Heart right ventricle (tissue), 16 donors: ENCODE measurements around the gene TMTC2. TPM values are rescaled to one million over a fixed set of nuclear protein-coding genes. Genes with fewer than 3 reads are reported as not detected.

Experiments used
- ATAC-seq, 8 donors: fragments of 200-7000 bp; cut with Tn5 transposase; one replicate each; pipeline ENCODE4 v1.9.1; 2020; ENCODE audit warnings: mild to moderate bottlenecking in 8 of 8, moderate library complexity in 8 of 8, moderate number of reproducible peaks in 1 of 8
- DNase-seq, 2 donors: peaks; one replicate each; pipeline ENCODE4 v3.0.0-alpha.2; 2020
- H3K27ac ChIP-seq, 10 donors: fragments of 200-600 bp; sonication (generic) in 2 of 10; one replicate each; pipeline versions ENCODE4 v1.5.0 to v1.8.0; 2020 to 2022; ENCODE audit warnings: mild to moderate bottlenecking in 3 of 10
- H3K27me3 ChIP-seq, 7 donors: fragments of 200-600 bp; one replicate each; pipeline ENCODE4 v1.8.0; 2021 to 2022; ENCODE audit warnings: mild to moderate bottlenecking in 2 of 7
- H3K36me3 ChIP-seq, 9 donors: fragments of 200-600 bp; sonication (generic) in 1 of 9; one replicate each; pipeline versions ENCODE4 v1.5.0 to v1.8.0; 2020 to 2022; ENCODE audit warnings: mild to moderate bottlenecking in 2 of 9
- H3K4me1 ChIP-seq, 9 donors: fragments of 200-600 bp; sonication (generic) in 1 of 9; one replicate each; pipeline versions ENCODE4 v1.5.0 to v1.8.0; 2020 to 2022; ENCODE audit warnings: mild to moderate bottlenecking in 4 of 9
- H3K4me3 ChIP-seq, 10 donors: fragments of 200-600 bp; sonication (generic) in 2 of 10; one replicate each; pipeline versions ENCODE4 v1.5.0 to v1.8.0; 2020 to 2022; ENCODE audit warnings: mild to moderate bottlenecking in 7 of 10, moderate library complexity in 2 of 10
- H3K9me3 ChIP-seq, 11 donors: fragments of 200-600 bp in 10 of 11; sonication (generic) in 2 of 11; one replicate each; pipeline versions ENCODE4 v1.5.0 to v1.8.0; 2013 to 2022; ENCODE audit warnings: mild to moderate bottlenecking in 2 of 11, control low read depth in 1 of 11, moderate library complexity in 1 of 11
- WGBS, 2 donors: extraction: QIAGEN DNeasy Blood & Tissue Kit; methylation state at CpG; one replicate each; pipeline ENCODE4 v1.1.7; 2013; ENCODE audit warnings: inconsistent platforms in 1 of 2; 5-methylcytosine and 5-hydroxymethylcytosine counted together
- intact Hi-C, 10 donors: fragments of 100-400 bp; cut with DNase I; formaldehyde crosslinking; loops; one replicate each; pipeline versions ENCODE4 v1.11.1 to v1.14.2; 2022
- polyA plus RNA-seq, 2 donors: library from polyadenylated mRNA; stranded (reverse); fragments of 200-250 nt; gene quantifications; one replicate each; pipeline ENCODE4 v1.2.3, GENCODE V29; 2013
- total RNA-seq, 10 donors: library from RNA; stranded (reverse); fragmentation: NEBNext Ultra II Directional in 3 of 10; extraction: Animal tissue kit (Norgen Biotek cat#: 25700) in 3 of 10; gene quantifications; one replicate each; pipeline versions ENCODE4 v1.2.1 to v1.2.4, GENCODE V29; 2021 to 2023
- TF ChIP-seq, protein P1 (sequence below), 9 donors: fragments of 200-600 bp; sonication (generic) in 2 of 9; IDR thresholded peaks; one replicate each; pipeline versions ENCODE4 v1.5.0 to v1.8.0; 2021 to 2022; ENCODE audit warnings: antibody characterized with exemption in 9 of 9, mild to moderate bottlenecking in 5 of 9, moderate library complexity in 1 of 9
- donor health status: Arrhythmogenic right ventricular cardiomyopathy.
- donor health status: ischemic (EF 13 %, LVEDD 7.1; RV severe dilation, severe dysfunction).
- donor health status: healthy with polysubstance abuse.
- donor health status: DM: no; HTN: yes; CAD: no.
- donor health status: DM: no; HTN: no; CAD: no.
- donor health status: ischemic (EF 25% LVEDD 6.9; RV normal size, moderate dysfunction).
- donor health status: ischemic (EF 25% LVEDD 5.7; RV mildly dilated, moderate dysfunction).
- donor health status: healthy.
- donor health status: DM: yes; HTN: yes; CAD: no.
- donor health status: Ischemic cardiomyopathy.
- donor health status: ischemic (EF 35%, LVEDD 5.7; RV mildly dilated, moderate dysfunction).
- donor health status: nonischemic (EF 11% LVEDD 7.7; RV severe dilation, severe dysfunction).
- donor health status: DM: yes; HTN: yes; CAD: no.
- donor health status: PGD.
- donor health status: ischemic (EF 29% LVEDD 5.4; RV normal size, mild dysfunction).
- donor health status: nonischemic (EF 23%, LVEDD 6.1; RV moderate dilation, normal function).

The TMTC2 gene
- total and polyA plus RNA-seq, 12 donors: 1.6 to 4.4 (median 2.6) TPM

DNA sequence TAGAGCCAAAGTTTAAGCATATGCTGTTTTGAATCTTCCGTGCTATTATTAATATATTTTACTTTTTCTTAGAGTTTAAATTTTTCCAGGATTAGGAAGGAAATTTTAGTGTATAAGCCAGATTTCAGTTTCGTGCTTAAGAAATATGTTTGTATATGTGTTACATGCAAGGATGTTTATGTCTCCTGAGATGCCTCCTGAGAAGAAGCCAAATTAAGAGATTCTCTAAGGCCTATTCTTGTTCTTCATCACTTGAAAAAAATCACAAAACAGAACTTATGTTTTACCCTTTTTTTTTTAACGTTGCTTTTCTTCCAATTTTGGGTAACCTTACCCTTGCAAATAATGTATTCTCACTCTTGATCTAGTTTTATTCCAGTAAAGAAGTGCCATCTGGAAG, 412.7 kb downstream of the TMTC2 start:
- no peak overlapping the region for H3K27ac ChIP-seq
- 75 to 78% methylated on average over 3 of the region's 3 CpGs for WGBS, 2 donors
- H3K4me1 ChIP-seq: no peaks in the 10 kb centered on the region
- H3K36me3 ChIP-seq: no peaks in the 10 kb centered on the region
- peaks cover 0 to 4% (median 0%) of the 10 kb centered on the region in 11 donors for H3K9me3 ChIP-seq
- no peaks in the 10 kb centered on the region for H3K27me3 ChIP-seq
- H3K4me3 ChIP-seq: no peak overlapping the region
- TF ChIP-seq, protein P1, sequence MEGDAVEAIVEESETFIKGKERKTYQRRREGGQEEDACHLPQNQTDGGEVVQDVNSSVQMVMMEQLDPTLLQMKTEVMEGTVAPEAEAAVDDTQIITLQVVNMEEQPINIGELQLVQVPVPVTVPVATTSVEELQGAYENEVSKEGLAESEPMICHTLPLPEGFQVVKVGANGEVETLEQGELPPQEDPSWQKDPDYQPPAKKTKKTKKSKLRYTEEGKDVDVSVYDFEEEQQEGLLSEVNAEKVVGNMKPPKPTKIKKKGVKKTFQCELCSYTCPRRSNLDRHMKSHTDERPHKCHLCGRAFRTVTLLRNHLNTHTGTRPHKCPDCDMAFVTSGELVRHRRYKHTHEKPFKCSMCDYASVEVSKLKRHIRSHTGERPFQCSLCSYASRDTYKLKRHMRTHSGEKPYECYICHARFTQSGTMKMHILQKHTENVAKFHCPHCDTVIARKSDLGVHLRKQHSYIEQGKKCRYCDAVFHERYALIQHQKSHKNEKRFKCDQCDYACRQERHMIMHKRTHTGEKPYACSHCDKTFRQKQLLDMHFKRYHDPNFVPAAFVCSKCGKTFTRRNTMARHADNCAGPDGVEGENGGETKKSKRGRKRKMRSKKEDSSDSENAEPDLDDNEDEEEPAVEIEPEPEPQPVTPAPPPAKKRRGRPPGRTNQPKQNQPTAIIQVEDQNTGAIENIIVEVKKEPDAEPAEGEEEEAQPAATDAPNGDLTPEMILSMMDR (IDR thresholded peaks at IDR 0.05): no peak
- ATAC-seq (no peak), DNase-seq (no peak)
- intact Hi-C loops: no loop called here

DNA sequence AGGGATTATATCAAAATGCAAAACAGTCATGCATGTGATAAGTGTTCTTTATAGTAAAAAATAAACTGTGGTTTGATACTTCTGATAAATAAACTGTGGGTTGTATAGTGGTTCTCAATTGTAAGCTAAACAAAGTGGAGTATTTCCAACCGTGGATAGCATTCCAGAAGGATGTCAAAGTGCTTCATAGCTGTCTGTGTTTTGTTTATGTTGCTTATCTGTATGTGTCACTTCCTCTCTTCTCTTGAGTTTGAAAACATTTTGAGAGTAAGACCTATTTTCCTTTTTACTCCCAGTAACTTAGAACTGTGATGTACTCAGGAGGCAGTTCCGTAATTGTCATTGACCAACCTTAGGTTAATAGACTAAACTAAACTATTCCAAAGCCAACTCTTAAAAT, 415.8 kb downstream of the TMTC2 start:
- Histone ChIP-seq H3K36me3 (no peaks in the 10 kb centered on the region), H3K27ac (no peak overlapping the region), H3K4me1 (no peaks in the 10 kb centered on the region), H3K27me3 (no peaks in the 10 kb centered on the region), H3K4me3 (no peak overlapping the region), H3K9me3 (no peaks in the 10 kb centered on the region)
- TF ChIP-seq, protein P1 (IDR thresholded peaks at IDR 0.05): no peak
- ATAC-seq: no peak
- DNase-seq: no peak
- WGBS, 2 donors: 53 to 58% methylated on average over 2 of the region's 2 CpGs
- intact Hi-C loops: no loop called here

DNA sequence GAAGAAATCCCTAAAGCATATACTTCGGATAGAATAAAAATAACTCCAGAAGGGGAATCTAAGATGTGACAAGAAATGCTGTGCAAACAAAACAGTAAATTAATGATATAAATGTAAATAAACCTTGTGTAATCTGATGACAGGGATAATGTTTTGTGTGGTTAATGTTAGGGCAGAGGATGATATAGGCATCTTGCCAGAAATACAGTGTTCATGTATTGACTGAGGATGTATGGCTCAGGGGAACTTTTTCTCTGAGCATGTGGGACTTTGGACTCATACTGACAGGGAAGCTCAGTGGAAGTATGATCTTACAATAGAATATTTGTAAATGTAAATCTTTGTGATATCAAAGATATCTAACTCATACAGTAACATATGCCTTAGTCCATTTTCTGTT, 420.2 kb downstream of the TMTC2 start:
- Histone ChIP-seq H3K4me1 (no peaks in the 10 kb centered on the region), H3K9me3 (no peaks in the 10 kb centered on the region), H3K27me3 (no peaks in the 10 kb centered on the region), H3K27ac (no peak overlapping the region), H3K36me3 (no peaks in the 10 kb centered on the region), H3K4me3 (no peak overlapping the region)
- TF ChIP-seq, protein P1 (IDR thresholded peaks at IDR 0.05): no peak
- ATAC-seq (no peak), DNase-seq (no peak)
- 86 to 87% methylated on average over 1 of the region's 1 CpG for WGBS, 2 donors
- intact Hi-C loops: no loop called here

DNA sequence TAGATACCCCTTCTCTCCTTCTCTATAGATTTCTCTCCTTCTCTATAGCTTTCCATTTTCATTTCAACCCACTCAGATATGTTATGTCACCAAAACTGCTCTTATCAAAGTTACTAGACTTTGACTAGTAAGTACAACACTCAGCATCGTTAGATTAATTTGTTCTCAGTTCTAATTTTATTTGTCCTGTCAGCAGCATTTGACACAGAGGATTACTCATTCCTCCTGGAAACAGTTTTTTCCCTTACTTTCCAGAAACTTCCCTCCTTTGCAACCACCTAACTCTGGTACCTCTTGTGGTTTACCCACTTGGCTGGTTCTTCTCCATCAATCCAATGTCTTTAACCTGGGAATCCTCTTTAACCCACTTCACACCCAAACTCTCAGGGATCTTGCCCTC, 423.7 kb downstream of the TMTC2 start:
- H3K4me1 ChIP-seq: no peaks in the 10 kb centered on the region
- ATAC-seq (no peak), DNase-seq (no peak)
- no peaks in the 10 kb centered on the region for H3K36me3 ChIP-seq
- H3K27ac ChIP-seq: no peak overlapping the region
- no peaks in the 10 kb centered on the region for H3K9me3 ChIP-seq
- 34 to 35% methylated on average over 1 of the region's 1 CpG for WGBS, 2 donors
- intact Hi-C loops: no loop called here
- H3K4me3 ChIP-seq: no peak overlapping the region
- no peaks in the 10 kb centered on the region for H3K27me3 ChIP-seq
- TF ChIP-seq, protein P1 (IDR thresholded peaks at IDR 0.05): no peak

DNA sequence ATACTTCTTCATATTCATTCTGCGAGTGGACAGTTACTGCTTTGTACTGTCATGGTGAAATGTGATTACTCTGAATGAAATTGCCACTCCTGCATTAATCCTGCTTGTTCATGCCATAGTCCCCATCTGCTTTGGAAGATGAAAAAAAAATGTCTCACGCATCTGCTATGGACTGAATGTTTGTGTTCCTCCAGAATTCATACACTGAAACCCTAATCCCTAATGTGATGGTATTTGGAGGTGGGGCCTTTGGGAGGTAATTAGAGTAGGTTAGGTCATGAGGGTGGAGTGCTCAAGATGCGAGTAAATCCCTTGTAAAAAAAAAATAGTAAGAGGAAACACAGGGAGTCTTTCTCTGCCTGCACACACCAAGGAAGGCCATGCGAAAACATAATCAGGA, 427.2 kb downstream of the TMTC2 start:
- no peak overlapping the region for H3K4me3 ChIP-seq
- intact Hi-C loops: no loop called here
- TF ChIP-seq, protein P1 (IDR thresholded peaks at IDR 0.05): no peak
- H3K27ac ChIP-seq: no peak overlapping the region
- no peak for DNase-seq
- H3K9me3 ChIP-seq: peaks cover 0 to 15% (median 0%) of the 10 kb centered on the region in 11 donors
- ATAC-seq: no peak
- 74 to 84% methylated on average over 4 of the region's 4 CpGs for WGBS, 2 donors
- no peaks in the 10 kb centered on the region for H3K4me1 ChIP-seq
- H3K36me3 ChIP-seq: no peaks in the 10 kb centered on the region
- no peaks in the 10 kb centered on the region for H3K27me3 ChIP-seq
